Vagina (tissue), 2 donors: ENCODE results near the gene XCL2. TPM values are rescaled to one million over a fixed set of nuclear protein-coding genes. Genes with fewer than 3 reads are reported as not detected.

Experiments used
- DNase-seq, 2 donors: peaks; one replicate each; pipeline ENCODE4 v3.0.0-alpha.2; 2017; ENCODE audit errors: extremely low spot score in 2 of 2
- H3K27ac ChIP-seq: fragments of 200-600 bp; sonication (generic); one replicate; pipeline ENCODE4 v1.5.1; 2019
- H3K27me3 ChIP-seq: fragments of 200-600 bp; sonication (generic); one replicate; pipeline ENCODE4 v1.5.1; 2019
- H3K36me3 ChIP-seq, 2 donors: fragments of 200-600 bp; sonication (generic); one replicate each; pipeline ENCODE4 v1.5.1; 2017 to 2019
- H3K4me1 ChIP-seq: fragments of 200-600 bp; sonication (generic); one replicate; pipeline ENCODE4 v1.5.1; 2019
- H3K4me3 ChIP-seq, 2 donors: fragments of 200-600 bp; sonication (generic); 1 replicate in 1 of 2; 2 replicates in 1 of 2; pipeline ENCODE4 v1.5.1; 2016 to 2019
- H3K9me3 ChIP-seq: fragments of 200-600 bp; sonication (generic); one replicate; pipeline ENCODE4 v1.5.1; 2019
- CTCF ChIP-seq, 3 experiments: fragments of 450-650 bp in 2 of 3; fragments of 200-600 bp in 1 of 3; sonication (generic) in 1 of 3; IDR thresholded peaks; one replicate each; pipeline ENCODE4 v1.5.1; 2017 to 2019; ENCODE audit warnings: antibody characterized with exemption in 3 of 3, mild to moderate bottlenecking in 2 of 3, moderate library complexity in 2 of 3
- POLR2A ChIP-seq, 2 donors: fragments of 450-650 bp; IDR thresholded peaks; one replicate each; pipeline ENCODE4 v1.6.1; 2017; ENCODE audit warnings: antibody characterized with exemption in 2 of 2, mild to moderate bottlenecking in 2 of 2, moderate library complexity in 2 of 2
- POLR2AphosphoS5 ChIP-seq, 2 donors: sonication (generic); formaldehyde crosslinking; IDR thresholded peaks; one replicate each; pipeline ENCODE4 v1.9.0; 2017; ENCODE audit warnings: antibody characterized with exemption in 2 of 2, mild to moderate bottlenecking in 2 of 2, low read depth in 1 of 2; ENCODE audit not compliant: insufficient read depth in 1 of 2
- intact Hi-C: fragments of 100-400 bp; cut with DNase I; formaldehyde crosslinking; loops from one replicate; pipeline ENCODE4 v1.15.1; 2023
- total RNA-seq: library from RNA; depleted of rRNA; stranded (reverse); fragments of >200 nt; gene quantifications from one replicate; pipeline ENCODE4 v1.2.3, GENCODE V29; 2016

Gene XCL2
- total RNA-seq, 1 donor from 2014 or later = not detected

DNA sequence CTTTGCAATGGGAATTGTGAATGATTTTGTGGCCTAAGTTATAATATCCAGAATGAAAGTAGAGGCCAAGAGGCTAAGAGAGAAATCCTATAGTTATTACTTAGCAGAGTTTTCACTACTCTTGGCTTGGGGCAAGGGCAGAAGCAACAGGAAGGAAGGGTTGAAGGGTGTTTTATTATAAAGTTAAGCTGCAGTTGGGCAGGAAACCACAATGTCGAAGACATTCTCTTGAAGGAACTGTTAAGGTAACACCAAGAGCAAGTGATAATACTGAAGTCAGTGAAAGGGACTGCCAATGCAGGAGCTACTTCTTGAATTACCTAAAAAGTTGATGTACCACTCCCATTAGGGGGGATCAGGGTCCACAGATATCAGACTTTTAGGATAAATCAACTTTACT, 8.3 kb downstream of the XCL2 start:
- Histone ChIP-seq H3K27me3 (no peaks in the 10 kb centered on the region), H3K36me3 (no peaks in the 10 kb centered on the region), H3K9me3 (no peaks in the 10 kb centered on the region), H3K4me1 (no peaks in the 10 kb centered on the region), H3K27ac (no peak overlapping the region), H3K4me3 (no peak overlapping the region)
- TF ChIP-seq POLR2AphosphoS5 (IDR thresholded peaks at IDR 0.05; ENCODE audit: insufficient read depth in 1 of 2, low read depth in 1 of 2) = no peak
- no peak for TF ChIP-seq POLR2A (IDR thresholded peaks at IDR 0.05)
- DNase-seq = no peak
- intact Hi-C loops = no loop called here

GRCh38 chr1:168531615-168532345, 12.0 kb downstream of the XCL2 start:
- H3K9me3 ChIP-seq = no peaks in the 10 kb centered on the region
- TF ChIP-seq POLR2AphosphoS5 (IDR thresholded peaks at IDR 0.05; ENCODE audit: insufficient read depth in 1 of 2, low read depth in 1 of 2) = no peak
- no peak for TF ChIP-seq POLR2A (IDR thresholded peaks at IDR 0.05)
- no peak for TF ChIP-seq CTCF (IDR thresholded peaks at IDR 0.05)
- no peaks in the 10 kb centered on the region for H3K36me3 ChIP-seq
- no peak overlapping the region for H3K4me3 ChIP-seq
- H3K27me3 ChIP-seq = no peaks in the 10 kb centered on the region
- H3K4me1 ChIP-seq = no peaks in the 10 kb centered on the region
- intact Hi-C loops = no loop called here
- H3K27ac ChIP-seq = no peak overlapping the region
- no peak for DNase-seq

DNA sequence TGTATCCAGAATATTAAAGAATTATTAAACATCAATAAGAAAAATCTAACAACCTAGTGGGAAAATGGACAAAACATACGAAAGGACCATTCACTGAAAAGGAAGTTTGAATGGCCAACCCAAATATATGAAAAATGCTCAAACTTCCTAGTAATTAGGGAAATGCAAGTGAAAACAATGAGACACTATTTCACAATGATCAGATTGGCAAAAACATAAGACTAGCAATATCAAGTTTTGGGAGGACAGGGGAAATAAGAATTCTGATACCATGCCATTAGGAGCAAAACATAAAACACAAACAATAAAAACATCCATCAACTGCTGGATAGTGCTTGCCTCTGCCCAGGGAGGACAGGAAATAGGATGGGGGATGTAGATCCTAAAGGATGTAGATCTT, 14.3 kb downstream of the XCL2 start:
- Histone ChIP-seq H3K9me3 (no peaks in the 10 kb centered on the region), H3K36me3 (no peaks in the 10 kb centered on the region), H3K27ac (no peak overlapping the region), H3K27me3 (no peaks in the 10 kb centered on the region), H3K4me3 (no peak overlapping the region), H3K4me1 (no peaks in the 10 kb centered on the region)
- intact Hi-C loops = no loop called here
- DNase-seq = no peak
- TF ChIP-seq POLR2A (IDR thresholded peaks at IDR 0.05) (no peak), POLR2AphosphoS5 (IDR thresholded peaks at IDR 0.05; ENCODE audit: insufficient read depth in 1 of 2, low read depth in 1 of 2) (no peak), CTCF (IDR thresholded peaks at IDR 0.05) (no peak)

DNA sequence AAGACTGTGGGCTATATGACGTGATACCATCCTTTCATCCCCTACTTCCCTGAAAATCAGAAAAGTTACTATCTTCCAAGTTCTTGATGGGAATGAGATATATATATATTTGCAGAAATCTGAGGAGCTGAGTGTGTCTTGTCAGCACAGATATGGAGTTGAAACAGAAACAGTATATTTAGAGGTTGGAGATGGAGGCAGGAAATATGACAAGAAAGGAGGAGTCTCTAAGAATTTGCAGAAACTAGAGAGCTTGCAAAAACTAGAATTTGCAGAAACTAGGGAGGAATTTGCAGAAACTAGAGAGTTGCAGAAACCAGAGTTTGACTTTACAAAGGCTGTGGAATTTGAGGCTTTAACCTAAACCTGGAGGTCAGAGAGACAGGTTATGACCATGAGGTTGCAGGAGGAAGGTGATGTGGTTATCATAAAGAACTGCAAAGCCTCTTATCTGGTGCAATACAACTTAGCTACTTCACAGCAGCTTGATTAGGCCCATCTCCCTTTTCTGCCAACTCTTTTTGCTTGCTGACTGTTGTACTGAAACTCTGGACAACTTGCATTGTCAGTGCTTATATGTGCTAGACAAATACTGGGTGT, 22.3 kb downstream of the XCL2 start:
- TF ChIP-seq POLR2AphosphoS5 (IDR thresholded peaks at IDR 0.05; ENCODE audit: insufficient read depth in 1 of 2, low read depth in 1 of 2) = no peak
- TF ChIP-seq CTCF (IDR thresholded peaks at IDR 0.05) = no peak
- no peak for TF ChIP-seq POLR2A (IDR thresholded peaks at IDR 0.05)
- intact Hi-C loops = no loop called here

GRCh38 chr1:168520832-168521231, 23.0 kb downstream of the XCL2 start:
- Histone ChIP-seq H3K9me3 (no peaks in the 10 kb centered on the region), H3K36me3 (no peaks in the 10 kb centered on the region), H3K4me3 (no peak overlapping the region), H3K4me1 (no peaks in the 10 kb centered on the region), H3K27ac (no peak overlapping the region), H3K27me3 (no peaks in the 10 kb centered on the region)
- intact Hi-C loops = no loop called here
- TF ChIP-seq CTCF (IDR thresholded peaks at IDR 0.05) (no peak), POLR2AphosphoS5 (IDR thresholded peaks at IDR 0.05; ENCODE audit: insufficient read depth in 1 of 2, low read depth in 1 of 2) (no peak), POLR2A (IDR thresholded peaks at IDR 0.05) (no peak)
- DNase-seq = no peak

More for the DNA sequence above, 22.3 kb downstream of the XCL2 start:
- Histone ChIP-seq H3K36me3 (no peaks in the 10 kb centered on the region), H3K4me3 (no peak overlapping the region), H3K9me3 (no peaks in the 10 kb centered on the region), H3K4me1 (no peaks in the 10 kb centered on the region), H3K27me3 (no peaks in the 10 kb centered on the region), H3K27ac (no peak overlapping the region)
- no peak for DNase-seq
